HG03064 (cell line): ENCODE data around the gene NAE1.

Source experiments
- ATAC-seq: cut with Tn5 transposase; IDR thresholded peaks from one replicate; pipeline ENCODE4 v1.9.1; 2021; ENCODE audit warnings: low read depth; ENCODE audit not compliant: unreplicated experiment

The NAE1 gene

DNA sequence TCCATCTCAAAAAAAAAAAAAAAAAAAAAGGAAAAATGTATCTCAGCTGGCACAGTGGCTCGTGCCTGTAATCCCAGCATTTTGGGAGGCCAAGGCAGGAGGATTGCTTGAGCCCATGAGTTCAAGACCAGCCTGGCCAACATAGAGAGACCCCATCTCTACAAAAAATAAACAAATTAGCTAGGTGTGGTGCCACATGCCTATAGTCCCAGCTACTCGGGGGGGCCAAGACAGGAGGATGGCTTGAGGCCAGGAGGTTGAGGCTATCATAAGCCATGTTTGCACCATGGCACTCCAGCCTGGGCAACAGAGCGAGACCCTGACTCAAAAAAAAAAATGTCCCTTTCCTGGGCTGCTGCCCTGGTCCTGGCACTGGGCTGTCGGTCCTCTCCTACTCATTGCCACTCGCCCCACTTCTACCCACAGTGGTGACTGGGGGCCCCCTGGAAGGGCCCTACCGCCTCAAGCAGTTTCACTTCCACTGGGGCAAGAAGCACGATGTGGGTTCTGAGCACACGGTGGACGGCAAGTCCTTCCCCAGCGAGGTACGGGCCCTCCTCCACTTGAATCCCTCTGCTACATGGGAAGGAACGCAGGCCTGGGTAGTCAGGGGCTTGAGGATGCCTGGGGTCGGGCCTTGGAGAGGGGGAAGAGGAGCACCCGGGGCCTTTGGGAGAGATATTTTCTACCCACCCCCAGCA lies 19.5 kb upstream of the NAE1 start:
- ATAC-seq, result no peak

- no peak for ATAC-seq
Observed at GRCh38 chr16:66849549-66849948, 18.8 kb upstream of the NAE1 start.

DNA sequence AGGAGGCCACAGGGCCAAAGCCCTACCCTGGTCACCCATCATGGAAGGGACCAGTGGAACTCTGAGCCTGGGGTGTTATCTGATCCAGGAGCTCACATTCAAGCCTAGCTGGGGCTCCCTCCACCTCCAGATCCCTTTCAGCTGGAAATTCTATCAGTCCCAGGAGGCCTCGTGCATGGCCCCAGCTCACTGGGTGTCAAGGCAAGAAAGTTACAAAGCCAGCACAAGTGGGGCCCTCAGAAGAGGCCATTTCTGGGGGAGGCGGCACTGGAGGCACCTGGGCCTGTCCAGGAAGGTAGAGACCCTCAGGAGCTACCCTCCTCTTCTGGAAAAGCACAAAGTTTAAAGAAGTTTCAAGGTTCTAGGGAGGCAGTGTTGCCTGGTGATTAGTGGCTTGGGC lies 18.2 kb upstream of the NAE1 start:
- no peak for ATAC-seq

DNA sequence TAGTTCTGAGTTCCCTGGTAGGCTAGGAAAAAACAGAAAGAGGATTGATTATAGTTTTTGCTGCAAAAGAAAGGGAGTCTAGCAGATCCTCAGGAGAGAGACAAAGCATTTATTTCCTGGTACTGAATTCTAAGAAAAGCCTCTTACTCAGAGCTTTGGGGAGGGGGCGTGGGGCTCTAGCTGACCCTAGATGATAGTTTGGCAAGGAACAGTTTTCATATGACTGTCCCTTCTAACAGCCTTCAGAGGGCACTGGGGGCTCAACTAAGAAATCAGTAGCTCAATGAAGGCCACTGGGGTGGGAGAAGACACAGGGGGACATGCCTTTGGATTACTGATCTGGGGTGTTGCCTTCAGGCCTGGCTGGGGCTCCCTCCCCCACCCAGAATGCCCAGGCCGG lies 17.4 kb upstream of the NAE1 start:
- ATAC-seq, result no peak

DNA sequence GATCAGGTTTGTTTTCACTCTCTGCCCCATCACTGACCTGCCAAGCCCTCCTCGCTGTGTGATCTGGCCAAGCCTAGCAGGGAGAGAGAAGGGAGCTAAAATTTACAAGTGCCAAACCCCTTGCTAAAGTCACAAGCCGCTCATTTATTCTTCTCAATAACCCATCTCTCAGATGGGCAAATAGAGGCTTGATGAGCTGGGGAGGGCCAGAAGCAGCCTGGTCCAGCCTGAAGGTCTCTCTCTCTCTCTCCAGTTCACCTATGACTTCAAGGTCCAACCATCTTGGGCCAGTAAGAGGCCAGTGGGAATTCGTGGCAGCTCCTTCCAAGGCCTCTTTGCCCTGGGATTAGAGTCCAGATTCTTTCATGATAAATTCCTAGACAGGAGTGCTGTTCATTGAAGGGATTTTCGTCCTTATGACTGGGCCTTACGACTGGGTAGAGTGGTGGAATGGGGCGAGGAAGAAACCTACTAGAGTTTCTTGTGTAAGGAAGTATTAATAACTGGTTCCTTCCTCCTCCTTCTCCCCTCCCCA lies 16.8 kb upstream of the NAE1 start:
- ATAC-seq, result no peak

- no peak for ATAC-seq
Observed at GRCh38 chr16:66846831-66847230, 16.1 kb upstream of the NAE1 start.

- no peak for ATAC-seq
Observed at GRCh38 chr16:66846266-66846665, 15.5 kb upstream of the NAE1 start.

DNA sequence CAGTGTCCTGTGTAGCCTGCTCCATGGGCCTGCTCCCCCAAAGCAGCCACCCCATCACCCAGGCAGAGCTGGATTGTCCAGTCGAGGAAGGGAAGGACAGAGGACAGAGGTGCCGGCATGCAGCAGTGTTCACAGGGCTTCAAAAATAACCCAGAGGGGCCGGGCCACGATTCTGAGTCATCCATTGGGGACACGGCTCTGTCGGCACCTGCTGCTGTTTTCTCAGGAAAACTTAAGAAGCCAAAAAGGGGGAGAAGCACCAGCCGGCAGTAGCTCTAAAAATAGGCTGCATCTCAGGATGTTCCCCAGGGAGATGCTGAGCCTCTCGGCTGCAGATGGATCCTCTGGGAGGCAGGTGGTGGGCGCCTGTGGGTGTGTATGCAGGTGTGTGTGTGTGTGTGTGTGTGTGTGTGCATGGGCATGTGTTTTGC lies 15.0 kb upstream of the NAE1 start:
- no peak for ATAC-seq

DNA sequence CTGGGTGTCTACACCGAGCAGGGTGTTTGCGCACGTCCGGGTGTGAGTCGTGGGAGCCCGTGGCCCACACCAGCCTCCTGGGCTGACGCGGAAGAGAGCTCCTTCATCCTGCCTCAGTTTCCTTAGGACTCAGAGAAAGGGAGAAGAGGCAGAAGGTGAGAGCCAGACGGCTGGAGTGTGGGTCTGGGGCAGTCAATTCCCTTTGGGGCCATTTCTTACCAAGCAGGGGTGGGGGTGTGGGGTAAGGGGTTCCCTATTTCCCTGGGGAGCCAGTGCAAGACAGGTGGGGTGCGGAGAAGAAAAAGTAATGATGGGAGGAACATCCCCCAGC lies 14.3 kb upstream of the NAE1 start:
- ATAC-seq, result no peak

DNA sequence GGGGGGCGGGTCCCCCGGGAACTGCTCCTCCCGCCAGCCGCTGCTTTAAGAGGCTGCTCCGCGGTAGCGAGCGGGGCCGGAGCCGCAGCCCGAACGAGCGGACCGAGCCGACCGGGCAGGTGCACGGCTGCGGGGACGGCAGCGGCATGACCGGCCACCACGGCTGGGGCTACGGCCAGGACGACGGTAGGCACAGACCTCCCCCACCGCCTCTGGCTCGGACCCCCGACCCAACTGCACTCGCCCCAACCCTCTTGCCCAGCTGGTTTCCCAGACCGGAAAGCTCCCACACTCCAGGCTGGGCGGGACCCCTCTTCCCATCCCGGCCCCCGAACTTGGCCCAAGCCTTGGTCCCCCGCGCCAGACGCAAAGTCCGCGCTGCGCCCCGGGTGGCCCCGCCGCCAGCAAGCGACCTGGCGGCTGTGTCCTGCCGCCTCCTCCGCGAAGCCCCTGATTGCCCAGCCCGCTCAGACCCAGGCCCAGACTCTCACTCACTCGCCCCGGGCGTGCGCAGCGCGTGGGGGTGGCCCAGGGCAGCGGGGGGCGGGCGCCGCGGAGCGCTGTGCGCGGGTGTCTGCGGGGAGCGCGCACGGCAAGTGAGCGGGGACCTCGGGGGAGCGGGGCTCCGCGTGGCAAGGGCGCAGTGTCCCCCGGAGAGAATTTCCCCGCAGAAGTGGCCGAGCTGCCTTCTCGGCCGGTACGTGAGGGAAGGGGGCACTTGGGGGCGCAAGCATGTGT lies 13.7 kb upstream of the NAE1 start, which contains the start of gene CA7:
CA7 (plus strand) TSS at position 73 of the 738 bp plus-strand sequence; CDS start at position 147, 74 bp downstream.
- ATAC-seq, result no peak

GRCh38 chr16:66844009-66844341 lies 13.2 kb upstream of the NAE1 start:
- ATAC-seq, result no peak

- ATAC-seq, result no peak
Observed at GRCh38 chr16:66843191-66843590, 12.4 kb upstream of the NAE1 start.

GRCh38 chr16:66842765-66843164 lies 12.0 kb upstream of the NAE1 start:
- ATAC-seq, result no peak

DNA sequence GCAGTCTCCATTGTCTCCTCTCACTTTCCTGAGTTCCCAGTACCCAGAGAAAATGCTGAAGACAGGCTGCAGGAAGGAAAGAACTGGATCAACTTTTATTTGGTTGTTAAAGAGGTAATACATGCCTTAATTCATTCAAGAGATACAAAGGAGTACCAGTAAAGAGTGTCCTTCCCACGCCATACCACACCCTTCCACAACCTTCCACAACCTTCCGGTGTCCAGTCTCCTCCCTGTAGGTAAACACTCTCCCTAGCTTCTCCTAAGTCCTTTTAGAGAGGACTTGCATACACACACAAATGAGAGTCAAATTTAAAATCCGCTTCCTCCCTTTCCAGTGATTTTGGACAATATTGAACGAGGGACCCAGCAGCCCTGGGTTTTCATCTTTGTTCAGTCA lies 10.6 kb upstream of the NAE1 start:
- no peak for ATAC-seq

- no peak for ATAC-seq
Observed at GRCh38 chr16:66840883-66841282, 10.1 kb upstream of the NAE1 start.

DNA sequence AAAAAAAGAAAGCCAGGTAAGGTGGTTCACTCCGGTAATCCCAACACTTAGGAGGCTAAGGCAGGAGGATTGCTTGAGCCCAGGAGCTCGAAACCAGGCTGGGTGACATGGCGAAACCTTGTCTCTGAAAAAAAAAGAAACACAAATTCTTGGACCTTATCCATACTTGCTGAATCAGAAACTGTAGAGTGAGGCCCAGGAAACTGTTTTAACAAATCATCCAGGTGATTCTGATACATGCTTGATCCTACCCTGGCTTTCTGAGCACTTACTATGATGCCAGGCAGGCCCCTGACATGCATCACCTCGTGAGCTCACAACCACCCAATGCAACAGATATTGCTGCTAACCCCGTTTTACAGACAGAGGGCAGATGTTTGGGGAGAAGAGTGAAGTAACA lies 4.0 kb upstream of the NAE1 start:
- no peak for ATAC-seq

DNA sequence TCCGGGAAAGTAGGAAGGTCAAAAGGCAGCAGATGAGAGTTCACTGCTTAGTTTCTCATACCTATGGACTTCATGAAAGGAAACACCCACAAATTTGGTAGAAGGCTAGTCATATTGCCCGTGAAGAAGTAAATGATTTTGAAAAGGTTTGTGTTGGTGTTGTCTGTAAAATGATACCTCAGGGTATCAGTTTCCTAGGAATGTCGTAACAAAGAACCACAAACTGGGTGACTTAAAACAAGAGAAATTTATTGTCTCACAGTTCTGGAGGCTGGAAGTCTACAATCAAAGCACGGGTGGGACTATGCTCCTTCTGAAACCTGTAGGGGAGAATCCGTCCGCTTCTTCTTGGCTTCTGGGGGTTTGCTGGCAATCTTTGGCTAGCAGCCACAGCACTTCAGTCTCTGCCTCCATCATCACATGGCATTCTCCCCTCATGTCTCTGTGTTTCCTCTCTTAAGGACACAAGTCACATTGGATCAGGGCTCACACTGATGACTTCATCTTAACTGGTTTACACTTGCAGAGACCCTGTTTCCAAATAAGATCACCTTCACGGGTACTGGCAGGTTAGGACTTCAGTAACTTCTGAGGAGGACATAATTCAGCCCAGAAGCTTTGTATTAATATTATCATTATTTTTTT lies 2.0 kb upstream of the NAE1 start:
- ATAC-seq, result no peak

GRCh38 chr16:66832190-66832589 lies 1.4 kb upstream of the NAE1 start:
- ATAC-seq, result no peak

GRCh38 chr16:66824006-66824405 lies 6.8 kb downstream of the NAE1 start:
- no peak for ATAC-seq

GRCh38 chr16:66814734-66815133 lies 16.0 kb downstream of the NAE1 start:
- ATAC-seq, result no peak

DNA sequence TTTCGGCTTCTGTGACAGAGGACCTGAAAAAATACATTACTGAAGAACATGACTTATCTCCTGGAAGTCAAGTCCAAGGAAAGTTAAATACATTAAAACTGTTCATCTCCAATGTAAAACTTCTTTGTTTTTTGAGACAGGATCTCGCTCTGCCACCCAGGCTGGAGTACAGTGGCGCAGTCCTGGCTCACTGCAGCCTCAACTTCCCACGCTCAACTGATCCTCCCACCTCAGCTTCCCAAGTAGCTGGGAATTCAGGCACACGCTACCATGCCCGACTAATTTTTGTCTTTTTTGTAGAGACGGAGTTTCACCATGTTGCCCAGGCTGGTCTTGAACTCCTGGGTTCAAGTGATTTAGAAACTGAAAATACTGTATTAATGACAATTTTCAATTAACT lies 19.7 kb downstream of the NAE1 start:
- ATAC-seq, result no peak

DNA sequence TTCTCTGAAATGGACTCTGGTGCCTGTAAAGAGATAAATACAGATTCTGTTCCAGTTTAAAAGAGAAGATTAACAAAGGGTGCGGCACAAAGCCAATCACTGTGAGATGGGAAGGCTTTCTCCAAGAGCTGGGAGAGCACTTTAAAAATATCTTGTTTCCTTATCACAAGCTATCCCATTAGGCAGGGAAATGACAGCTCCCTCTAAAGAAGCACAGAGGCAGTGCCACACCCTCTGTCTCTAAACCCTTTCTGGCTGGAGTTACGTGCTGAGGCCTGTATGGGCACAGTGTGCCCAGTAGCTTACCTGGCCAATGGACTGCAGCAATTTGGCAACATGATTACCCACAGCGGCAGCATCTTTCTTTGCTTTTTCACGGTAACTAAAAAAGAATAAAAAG lies 20.4 kb downstream of the NAE1 start:
- ATAC-seq, result no peak
